SW480 (cell line): ENCODE data around the gene TLR2.
A peak's percentile ranks its signal among the peaks of the same experiment; 100 is the strongest.

Source experiments
- DNase-seq: peaks from one replicate; pipeline ENCODE4 v3.0.0-alpha.2; 2016; ENCODE audit warnings: low spot score

TLR2 gene, protein sequence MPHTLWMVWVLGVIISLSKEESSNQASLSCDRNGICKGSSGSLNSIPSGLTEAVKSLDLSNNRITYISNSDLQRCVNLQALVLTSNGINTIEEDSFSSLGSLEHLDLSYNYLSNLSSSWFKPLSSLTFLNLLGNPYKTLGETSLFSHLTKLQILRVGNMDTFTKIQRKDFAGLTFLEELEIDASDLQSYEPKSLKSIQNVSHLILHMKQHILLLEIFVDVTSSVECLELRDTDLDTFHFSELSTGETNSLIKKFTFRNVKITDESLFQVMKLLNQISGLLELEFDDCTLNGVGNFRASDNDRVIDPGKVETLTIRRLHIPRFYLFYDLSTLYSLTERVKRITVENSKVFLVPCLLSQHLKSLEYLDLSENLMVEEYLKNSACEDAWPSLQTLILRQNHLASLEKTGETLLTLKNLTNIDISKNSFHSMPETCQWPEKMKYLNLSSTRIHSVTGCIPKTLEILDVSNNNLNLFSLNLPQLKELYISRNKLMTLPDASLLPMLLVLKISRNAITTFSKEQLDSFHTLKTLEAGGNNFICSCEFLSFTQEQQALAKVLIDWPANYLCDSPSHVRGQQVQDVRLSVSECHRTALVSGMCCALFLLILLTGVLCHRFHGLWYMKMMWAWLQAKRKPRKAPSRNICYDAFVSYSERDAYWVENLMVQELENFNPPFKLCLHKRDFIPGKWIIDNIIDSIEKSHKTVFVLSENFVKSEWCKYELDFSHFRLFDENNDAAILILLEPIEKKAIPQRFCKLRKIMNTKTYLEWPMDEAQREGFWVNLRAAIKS

DNA sequence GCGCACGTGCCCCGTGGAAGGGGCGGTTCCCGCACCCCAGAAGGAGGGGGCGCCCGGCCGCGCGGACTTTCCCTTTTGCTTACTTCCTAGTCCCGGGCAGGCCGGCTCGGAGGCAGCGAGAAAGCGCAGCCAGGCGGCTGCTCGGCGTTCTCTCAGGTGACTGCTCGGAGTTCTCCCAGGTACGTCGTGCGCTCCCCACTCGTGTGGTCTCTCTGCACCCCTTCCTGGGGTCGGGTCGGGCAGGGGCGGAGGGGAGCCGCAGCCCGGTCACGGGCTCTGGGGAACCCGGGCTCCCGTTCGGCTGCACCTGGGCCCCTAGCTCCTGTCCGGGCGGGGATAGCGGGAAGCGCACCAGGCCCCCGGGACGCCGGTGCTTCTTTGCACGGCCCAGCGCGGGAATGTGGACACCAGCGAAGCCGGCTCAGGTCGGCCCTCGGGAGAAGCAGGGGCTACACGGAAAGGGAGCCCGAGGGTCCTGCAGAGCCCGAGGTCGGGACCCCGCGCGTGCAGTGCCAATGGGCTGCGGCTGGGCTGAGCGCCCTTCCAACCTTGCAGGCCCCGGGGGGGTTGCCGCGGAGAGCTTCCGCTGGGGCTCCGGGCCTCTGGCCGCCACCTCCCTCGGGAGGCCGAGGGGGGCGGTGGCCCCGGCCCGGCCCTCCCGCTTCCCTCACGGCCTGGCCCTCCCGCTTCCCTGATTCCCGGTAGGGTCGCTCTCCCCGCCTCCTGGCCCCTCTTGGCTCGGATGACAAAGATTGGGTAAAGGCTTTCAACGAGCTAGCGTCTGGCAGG lies at the start of gene TLR2:
Gene TLR2 (plus strand): TSS at position 99 of the 789 bp plus-strand sequence. CDS start 18,628 bp downstream, outside the sequence.
- DNase-seq: peak; percentile 48

DNA sequence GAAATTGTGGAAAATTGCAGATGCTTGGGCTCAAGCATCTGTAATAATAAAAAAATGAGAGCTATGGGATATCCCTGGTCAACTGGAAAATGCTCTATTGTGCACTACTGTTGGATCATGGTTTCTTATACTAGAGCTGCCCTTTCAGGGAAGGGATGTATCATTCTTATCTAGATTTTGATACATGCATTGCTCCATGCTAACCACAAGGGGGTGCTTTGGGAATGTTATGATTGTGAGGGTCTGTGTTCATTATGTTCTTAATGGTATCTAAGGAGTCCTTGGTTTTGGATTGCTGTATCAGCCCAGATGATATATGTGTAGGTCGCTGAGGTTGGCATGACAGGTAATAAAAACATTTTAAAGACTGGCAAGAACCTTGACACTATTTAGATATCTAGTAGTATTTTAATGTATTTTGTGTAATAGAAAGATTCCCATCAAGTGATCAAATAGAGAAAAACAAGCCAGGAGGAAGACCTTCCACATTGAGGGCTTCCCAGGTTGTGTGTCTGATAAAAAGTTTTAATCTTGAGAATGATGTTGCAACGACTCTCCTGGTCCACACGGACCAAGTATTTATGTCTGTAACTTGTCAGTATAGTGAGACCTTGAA lies 49.2 kb upstream of the TLR2 start:
- DNase-seq: peak; percentile 41

DNA sequence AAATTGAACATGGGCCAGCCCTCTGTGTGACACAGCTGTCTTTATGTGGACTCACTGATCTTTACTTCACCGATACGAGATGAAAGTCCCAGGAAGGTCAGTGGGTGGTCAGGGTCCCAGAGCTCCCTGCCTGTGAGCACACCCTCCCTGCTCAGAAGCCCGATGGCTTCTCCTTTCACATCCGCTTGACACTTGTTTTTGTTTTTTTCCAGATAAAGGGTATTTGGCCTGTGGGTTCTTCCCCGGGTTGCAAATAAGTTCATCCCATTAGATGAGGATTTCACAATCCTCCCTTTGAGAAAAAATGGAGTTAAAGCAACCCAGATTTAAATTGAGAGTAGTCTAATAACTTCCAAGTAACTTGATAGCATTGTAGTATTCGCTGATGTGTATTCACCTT lies 48.2 kb upstream of the TLR2 start:
- DNase-seq: no peak

DNA sequence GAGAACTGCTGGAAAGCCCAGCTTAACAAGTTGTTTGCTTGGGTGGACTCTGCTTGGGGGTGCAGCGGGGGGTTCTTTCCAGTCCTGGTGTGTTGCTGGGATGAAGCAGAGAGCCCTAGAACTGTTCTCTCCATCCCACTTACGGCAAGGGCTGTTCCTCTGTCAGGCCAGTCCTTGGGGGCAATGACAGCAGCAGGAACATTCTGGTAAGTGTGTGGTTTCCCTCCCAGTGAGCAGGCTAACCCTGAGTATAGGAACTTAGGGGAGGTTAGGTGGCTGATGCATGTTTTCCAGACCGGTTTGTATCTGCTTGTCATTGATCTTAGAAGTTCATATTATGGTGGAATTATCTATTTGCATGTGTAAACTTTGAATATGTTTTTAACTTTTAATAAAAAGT lies 46.9 kb upstream of the TLR2 start:
- no peak for DNase-seq

DNA sequence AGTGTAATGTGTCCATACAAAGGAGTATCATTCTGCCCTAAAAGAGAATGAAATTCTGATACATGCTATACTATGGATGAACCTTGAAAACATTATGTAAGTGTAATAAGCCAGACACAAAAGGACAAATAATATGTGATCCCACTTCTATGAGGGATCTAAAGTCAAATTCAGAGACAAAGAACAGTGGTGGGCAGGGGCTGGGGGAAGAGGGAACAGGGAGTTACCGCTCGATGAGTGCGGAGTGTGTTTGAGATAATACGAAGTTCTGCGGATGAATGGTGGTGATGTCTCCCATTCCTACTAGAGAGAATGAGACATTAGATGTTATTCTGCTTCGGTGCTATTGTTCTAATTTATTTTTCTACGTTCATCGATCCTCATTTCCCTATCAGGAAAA lies 46.1 kb upstream of the TLR2 start:
- no peak for DNase-seq

DNA sequence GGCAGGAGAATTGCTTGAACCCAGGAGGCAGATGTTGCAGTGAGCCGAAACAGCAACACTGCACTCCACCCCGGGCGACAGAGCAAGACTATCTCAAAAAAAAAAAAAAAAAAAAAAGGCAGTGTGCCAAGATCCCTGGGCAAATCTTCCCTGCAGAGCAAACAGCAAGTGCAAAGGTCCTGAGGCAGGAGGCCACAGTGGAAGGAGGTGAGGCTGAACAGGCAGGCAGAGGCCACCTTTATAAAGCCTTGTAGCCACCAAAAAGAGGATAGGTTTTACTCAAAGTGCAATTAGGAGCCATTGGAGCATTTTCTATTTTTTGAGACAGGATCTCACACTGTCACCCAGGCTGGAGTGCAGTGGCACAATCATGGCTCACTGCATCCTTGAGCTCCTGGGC lies 45.1 kb upstream of the TLR2 start:
- DNase-seq: no peak

DNA sequence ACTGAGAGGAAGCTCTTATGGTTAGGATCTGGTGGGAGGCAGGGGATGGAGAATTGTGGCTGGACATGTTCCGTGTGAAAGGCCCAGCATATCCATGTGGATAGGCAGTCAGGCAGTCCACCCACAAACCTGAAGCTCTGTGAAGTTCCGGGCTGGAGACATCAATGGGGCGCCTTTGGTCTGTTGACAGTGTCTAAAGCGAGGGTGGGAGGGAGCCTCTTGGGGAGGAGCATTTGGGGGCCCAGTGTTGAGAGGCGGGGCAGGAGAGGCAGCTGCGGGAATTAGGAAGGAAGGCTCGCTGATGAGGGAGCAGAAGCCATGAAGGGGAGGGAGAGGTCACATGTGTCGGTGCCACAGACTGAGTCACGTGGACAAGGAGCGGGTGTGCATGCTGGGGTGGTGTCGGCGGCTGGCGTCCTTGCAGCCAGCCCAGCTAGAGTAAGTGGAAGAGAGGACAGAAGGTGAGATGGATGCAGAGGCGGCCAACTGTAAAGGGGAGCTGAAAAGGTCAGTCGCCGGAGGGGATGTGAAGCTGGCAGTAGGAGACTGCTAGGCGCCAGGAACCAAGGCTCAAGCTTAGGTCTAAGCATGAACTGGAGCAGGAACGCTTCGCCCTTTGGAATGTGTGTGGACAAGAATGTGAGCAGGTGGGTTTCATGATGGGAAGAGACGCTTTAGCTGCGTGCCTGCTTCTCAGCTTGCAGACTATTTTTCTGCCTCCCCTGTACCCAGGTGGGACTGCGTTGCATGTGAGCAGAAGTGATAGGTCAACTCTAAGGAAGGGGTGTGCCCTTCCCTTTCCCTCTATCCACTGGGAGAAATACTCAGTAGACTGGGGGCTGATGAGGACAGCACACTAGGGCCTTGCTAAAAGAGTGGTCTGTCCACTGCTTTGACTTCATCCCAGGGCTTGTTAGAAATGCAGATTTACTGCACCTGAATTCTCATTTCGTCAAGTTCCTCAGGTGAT lies 44.0 kb upstream of the TLR2 start:
- DNase-seq: no peak

DNA sequence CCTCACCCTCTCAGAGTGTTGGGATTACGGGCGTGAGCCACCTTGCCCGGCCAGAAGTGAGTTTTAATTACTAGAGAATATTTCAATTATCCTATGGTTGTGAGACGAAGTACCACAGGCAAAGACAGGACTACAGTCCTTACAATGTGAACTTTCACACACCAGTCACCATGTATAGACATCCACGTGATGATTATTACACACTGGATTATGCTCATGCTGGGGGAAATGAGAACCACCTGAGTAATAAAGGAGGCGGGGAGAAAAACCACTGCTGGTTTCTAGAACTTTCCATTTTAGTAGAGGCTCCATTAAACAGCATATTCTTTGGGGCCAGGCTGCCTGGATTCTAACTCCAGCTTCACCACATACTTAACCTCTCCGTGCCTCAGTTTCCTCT lies 42.5 kb upstream of the TLR2 start:
- DNase-seq: no peak

DNA sequence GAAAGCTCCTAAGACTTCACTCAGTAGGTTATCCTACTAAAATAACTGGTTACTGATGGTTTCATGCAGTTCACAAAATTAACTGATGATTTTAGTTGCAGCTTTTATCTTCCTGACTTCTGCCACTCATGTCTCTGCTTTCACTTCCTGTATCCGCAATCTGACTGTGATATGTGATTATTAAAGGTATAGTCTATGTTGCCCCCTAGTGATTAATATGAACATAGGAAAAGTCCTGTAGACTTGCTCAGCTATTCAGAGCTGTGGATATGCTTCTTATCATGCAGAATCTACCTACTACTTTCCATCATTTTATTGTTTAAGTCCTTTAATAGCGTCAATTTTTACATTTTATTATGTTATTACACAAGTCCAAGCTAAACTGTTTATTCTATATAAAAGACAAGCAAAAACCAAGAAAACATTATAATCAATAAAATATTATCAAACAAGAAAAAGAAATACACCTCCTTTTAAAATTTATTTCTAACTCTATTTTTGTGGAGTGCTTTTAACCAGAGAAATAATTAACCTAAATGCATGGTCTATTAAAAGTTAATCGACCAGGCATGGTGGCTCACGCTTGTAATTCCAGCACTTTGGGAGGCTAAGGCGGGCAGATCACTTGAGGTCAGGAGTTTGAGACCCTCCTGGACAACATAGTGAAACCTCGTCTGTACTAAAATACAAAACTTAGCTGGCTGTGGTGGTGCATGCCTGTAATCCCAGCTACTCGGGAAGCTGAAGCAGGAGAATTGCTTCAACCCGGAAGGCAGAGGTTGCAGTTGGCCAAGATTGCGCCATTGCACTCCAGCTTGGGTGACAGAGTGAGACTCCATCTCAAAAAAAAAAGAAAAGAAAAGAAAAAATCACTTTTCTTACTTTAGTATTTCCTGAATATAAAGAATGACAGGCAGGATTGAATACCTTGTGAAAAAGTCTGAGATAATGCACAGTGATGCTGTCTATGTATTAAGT lies 40.4 kb upstream of the TLR2 start:
- DNase-seq: peak; percentile 74

DNA sequence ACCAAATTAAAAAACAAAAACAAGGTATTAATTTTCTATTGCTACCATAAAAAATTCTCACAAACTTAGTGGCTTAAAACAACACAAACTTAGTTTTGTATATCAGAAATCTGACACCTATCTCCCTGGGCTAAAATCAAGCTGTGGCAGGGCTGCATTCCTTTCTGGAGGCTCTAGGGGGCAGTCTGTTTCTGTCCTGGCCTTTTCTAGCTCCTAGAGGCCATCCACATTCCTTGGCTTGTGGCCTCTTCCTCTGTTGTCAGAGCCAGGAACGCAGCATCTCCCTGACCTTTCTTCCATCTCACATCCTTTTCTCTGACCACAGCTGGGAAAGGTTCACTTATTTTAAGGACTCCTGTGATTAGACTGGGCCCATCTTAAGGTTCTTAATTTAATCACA lies 38.9 kb upstream of the TLR2 start:
- DNase-seq: no peak

DNA sequence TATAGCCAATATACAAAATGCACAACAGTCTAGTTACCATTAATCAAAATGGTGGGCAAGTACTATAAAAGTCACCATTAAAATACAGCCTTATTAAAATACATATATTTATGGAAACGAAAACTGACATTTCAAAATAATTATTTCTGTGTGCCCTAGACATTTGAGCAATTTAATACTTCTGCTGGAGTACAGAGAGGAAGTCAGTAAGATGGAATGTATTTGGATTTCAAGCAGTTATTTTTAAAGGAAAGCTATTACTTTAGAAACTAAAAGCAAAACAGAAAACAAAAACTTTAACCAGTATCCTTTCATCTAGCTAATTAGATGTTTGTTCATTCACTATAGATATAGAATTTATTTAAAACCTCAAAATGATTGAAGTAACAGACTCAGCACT lies 37.8 kb upstream of the TLR2 start:
- no peak for DNase-seq

DNA sequence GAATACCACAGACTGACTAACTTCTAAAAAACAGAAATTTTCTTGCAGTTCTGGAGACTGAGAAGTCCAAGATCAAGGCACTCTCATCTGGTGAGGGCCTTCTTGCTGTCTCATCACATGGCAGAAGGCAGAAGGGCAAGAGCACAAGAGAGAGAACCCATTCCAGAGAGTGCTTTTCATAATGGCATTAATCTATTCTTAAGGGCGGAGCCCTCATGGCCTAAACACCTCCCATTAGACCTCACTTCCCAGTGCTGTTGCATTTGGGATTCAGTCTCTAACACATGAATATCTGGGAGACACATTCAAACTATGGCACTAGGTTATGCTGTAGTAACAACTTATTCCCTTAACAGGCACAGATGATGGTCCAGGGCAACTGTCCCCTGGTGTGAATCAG lies 37.1 kb upstream of the TLR2 start:
- no peak for DNase-seq

DNA sequence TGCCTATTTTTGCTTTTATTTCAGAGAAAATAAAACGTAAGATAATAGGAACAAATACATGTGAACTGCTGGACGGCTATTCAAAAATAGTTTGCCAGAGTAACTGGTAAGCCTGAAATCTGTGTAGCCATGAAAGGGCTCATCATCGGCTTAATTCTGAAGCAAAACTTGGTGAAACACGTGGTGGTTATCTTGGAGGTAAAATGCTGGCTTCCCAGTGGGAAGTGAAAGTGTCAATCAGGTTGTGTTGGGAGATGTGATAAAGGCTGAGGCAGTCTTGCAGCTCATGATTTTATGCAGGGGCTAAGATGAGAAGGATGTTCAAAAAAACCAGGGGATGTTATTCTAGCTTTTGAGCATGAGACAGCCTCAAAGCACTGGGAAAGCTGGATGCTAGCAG lies 36.1 kb upstream of the TLR2 start:
- DNase-seq: no peak

DNA sequence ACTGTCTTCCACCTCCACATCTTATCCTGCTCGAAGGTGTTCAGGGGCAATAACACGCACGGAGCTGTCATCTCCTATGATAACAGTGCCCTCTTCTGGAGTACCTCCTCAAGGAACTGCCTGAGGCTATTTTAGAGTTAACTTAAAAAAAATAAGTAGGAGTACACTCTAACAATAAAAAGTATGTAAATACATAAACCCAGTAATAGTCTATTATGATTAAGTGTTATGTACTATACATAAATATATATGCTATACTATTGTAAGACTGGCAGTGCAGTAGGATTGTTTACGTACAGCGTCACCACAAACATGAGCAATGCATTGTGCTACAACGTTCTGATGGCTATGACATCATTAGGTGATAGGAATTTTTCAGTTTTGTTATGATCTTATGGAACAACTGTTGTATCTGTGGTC lies 34.5 kb upstream of the TLR2 start:
- peak; percentile 10 for DNase-seq

DNA sequence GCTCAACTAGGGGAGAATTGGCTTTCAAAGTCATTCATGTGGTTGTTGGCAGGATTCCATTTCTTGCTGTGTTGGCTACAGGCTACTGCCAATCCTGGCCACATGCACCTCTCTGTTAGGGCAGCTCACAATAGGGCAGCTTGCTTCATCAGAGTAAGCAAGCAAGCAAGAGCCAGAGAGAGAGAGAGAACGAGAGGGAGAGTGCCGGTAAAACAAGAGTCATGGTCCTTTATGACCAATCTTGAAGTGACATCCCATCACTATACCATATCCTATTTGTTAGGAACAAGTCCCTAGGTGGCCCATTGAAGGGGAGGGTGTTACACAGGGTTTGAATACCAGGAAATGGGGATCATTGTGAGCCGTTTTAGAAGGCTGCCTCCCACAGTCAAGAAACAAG lies 33.0 kb upstream of the TLR2 start:
- DNase-seq: no peak

DNA sequence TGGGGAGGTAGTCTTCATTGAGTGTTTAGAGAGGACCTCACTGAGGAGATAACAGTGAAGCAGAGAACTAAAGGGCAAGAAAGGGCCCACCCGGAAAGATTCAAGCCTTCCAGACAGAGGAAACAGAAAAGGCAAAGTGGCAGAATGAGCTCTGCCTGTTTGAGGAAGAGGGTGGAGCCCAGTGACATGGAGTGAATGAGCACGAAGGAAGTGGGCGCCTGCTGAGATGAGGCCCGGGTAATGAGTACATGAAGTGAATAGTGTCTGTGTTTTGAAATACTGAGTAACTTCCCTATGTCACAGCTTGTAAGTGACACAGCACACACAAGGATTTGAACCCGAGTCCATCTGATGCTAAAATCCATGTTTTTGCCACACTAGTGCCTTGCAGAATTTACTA lies 32.5 kb upstream of the TLR2 start:
- DNase-seq: no peak

DNA sequence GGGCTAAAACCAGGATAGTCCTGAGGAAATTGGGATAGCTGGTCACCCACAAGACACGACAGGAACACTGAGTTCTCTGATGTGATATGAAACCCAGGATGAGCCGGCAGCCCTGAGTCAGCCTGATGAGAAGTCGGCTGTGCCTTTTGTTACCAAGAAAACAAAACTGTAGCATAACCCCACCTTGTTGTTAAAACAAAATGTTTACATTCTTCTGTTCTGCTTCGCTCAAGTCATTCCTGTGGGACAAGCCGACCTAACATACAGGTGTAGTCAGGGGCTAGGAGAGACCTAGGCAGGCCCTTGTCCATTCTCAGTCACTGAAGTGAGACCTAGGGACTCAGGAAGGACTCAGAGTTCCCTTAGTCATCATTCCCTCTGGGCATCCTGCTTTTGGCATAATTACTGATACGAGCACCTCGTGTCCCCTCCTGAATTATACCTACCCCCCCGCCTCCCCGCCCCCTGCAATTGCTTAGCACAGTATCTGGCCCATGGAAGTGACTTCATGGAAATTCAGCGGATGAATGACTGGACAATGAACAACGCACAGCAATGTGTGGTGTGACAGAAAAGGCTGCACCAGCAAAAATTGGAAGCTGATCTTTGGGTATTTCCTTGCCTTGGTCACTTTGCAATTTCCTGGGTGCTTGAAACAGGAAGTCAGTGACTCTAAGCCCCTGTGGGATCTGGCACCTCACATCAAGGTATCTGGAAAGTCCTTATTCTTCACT lies 31.9 kb upstream of the TLR2 start:
- no peak for DNase-seq

DNA sequence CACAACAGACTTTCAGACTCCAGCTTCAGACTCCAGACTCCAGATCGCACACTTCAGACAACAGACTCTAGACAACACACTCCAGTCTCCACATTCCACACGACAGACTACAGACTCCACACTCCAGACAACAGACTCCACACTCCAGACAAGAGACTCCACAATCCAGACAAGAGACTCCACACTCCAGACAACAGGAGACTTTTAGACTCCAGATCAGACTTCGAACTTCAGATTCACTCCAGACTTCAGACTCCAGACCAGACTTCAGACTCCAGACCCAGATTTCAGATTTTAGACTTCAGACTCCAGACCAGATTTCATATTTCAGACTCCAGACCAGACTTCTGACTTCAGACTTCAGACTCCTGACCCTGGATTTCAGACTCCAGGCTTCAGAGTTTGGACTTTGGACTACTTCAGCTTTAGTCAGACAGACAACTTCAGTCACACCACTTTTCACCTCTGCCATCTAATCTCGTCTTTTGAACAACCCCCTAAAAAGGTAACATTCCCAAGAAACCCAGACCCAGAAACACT lies 29.0 kb upstream of the TLR2 start:
- DNase-seq: no peak

DNA sequence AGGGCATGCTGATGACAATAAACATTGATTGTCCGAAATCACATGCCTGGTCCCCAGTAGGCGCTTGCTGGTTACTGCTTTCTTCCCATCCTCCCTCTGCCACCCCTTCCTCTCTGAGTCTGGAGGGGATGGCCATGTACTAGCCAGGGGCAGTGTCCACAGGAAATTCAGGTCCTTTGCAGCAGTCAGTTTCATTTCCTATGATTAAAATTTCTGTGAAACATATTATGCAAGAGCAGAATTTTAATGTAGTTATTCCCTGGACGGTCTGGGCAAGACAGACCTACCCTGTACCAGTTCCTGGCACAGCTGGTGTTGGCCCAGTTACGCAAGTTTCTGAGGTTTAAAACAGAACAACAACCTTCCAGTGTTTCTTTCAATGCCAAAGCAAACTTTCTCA lies 28.2 kb upstream of the TLR2 start:
- DNase-seq: no peak
